Right renal cortex interstitium (tissue), 3 donors: Measurements from ENCODE around the gene ABHD17B. TPM values are rescaled to one million over a fixed set of nuclear protein-coding genes. Genes with fewer than 3 reads are reported as not detected.
"Not testable (repeated sequence)": the region's sequence is repeated elsewhere in the genome, so short reads cannot be mapped to it uniquely, and the experiment has no call there.

Experiments
- DNase-seq, 3 donors: peaks; one replicate each; pipeline ENCODE4 v3.0.0-alpha.2; 2013; ENCODE audit warnings: low read depth in 3 of 3, low spot score in 2 of 3
- polyA plus RNA-seq, 3 donors: library from polyadenylated mRNA; unstranded; fragments of 120-200 nt; gene quantifications; one replicate each; pipeline ENCODE4 v1.2.1, GENCODE V29; 2013; ENCODE audit not compliant: insufficient read length in 3 of 3

The ABHD17B gene
- 10 to 100 TPM; 28.1 to 31.1 (median 29.1) TPM for polyA plus RNA-seq

- DNase-seq = peak; percentile 98 to 99 (median 98)
Observed at GRCh38 chr9:71911061-71911907, at the start of gene ABHD17B, which contains the start of gene C9orf85. TSS of gene ABHD17B (minus strand) at chr9:71911193. CDS start at chr9:71875080, 36,113 bp downstream. TSS of gene C9orf85 (plus strand) at chr9:71911639. CDS start at chr9:71911735, 96 bp downstream.

GRCh38 chr9:71955300-71955915 lies 44.4 kb upstream of the ABHD17B start:
- DNase-seq = no peak

- DNase-seq = not testable (repeated sequence)
Observed at GRCh38 chr9:71954652-71955051, 43.7 kb upstream of the ABHD17B start.

GRCh38 chr9:71944754-71945375 lies 33.9 kb upstream of the ABHD17B start:
- no peak for DNase-seq

GRCh38 chr9:71941998-71942567 lies 31.1 kb upstream of the ABHD17B start:
- no peak for DNase-seq

- DNase-seq = no peak
Observed at GRCh38 chr9:71941060-71941568, 30.1 kb upstream of the ABHD17B start.

GRCh38 chr9:71937898-71938297 lies 26.9 kb upstream of the ABHD17B start:
- DNase-seq = no peak

GRCh38 chr9:71937070-71937625 lies 26.2 kb upstream of the ABHD17B start:
- DNase-seq = no peak

GRCh38 chr9:71936066-71936465 lies 25.1 kb upstream of the ABHD17B start:
- DNase-seq = no peak

- DNase-seq = no peak
Observed at GRCh38 chr9:71931166-71931565, 20.2 kb upstream of the ABHD17B start.

- no peak for DNase-seq
Observed at GRCh38 chr9:71929791-71930440, 18.9 kb upstream of the ABHD17B start.

GRCh38 chr9:71929223-71929622 lies 18.2 kb upstream of the ABHD17B start:
- DNase-seq = no peak

- no peak for DNase-seq
Observed at GRCh38 chr9:71928806-71929205, 17.8 kb upstream of the ABHD17B start.

- DNase-seq = no peak
Observed at GRCh38 chr9:71928376-71928775, 17.4 kb upstream of the ABHD17B start.

GRCh38 chr9:71925834-71926233 lies 14.8 kb upstream of the ABHD17B start:
- DNase-seq = no peak

- no peak for DNase-seq
Observed at GRCh38 chr9:71924576-71924975, 13.6 kb upstream of the ABHD17B start.

- DNase-seq = no peak
Observed at GRCh38 chr9:71921190-71921814, 10.3 kb upstream of the ABHD17B start.

GRCh38 chr9:71920456-71921189 lies 9.6 kb upstream of the ABHD17B start:
- no peak for DNase-seq

- DNase-seq = no peak
Observed at GRCh38 chr9:71918419-71918818, 7.4 kb upstream of the ABHD17B start.
